Keratinocyte (primary cell): ENCODE measurements around the gene TREH.
"Not testable (repeated sequence)": the region's sequence is repeated elsewhere in the genome, so short reads cannot be mapped to it uniquely, and the experiment has no call there.

Experiments used
- EZH2 ChIP-seq: IDR thresholded peaks from one replicate; pipeline ENCODE4 v1.6.1; 2012; ENCODE audit warnings: inconsistent platforms, mild to moderate bottlenecking, low read length, moderate library complexity
- TF ChIP-seq, protein P1 (sequence below), 3 experiments: IDR thresholded peaks in 1 of 3; conservative IDR thresholded peaks in 1 of 3; optimal IDR thresholded peaks in 1 of 3; 2 replicates in 2 of 3; 3 replicates in 1 of 3; pipeline versions ENCODE3 to v1.5.1; 2011; ENCODE audit warnings: low read length in 3 of 3, mild to moderate bottlenecking in 3 of 3, moderate library complexity in 2 of 3, control low read depth in 1 of 3, inconsistent platforms in 1 of 3; ENCODE audit not compliant: insufficient read depth in 2 of 3; ENCODE audit errors: extremely low read depth in 1 of 3

- TF ChIP-seq, protein P1, sequence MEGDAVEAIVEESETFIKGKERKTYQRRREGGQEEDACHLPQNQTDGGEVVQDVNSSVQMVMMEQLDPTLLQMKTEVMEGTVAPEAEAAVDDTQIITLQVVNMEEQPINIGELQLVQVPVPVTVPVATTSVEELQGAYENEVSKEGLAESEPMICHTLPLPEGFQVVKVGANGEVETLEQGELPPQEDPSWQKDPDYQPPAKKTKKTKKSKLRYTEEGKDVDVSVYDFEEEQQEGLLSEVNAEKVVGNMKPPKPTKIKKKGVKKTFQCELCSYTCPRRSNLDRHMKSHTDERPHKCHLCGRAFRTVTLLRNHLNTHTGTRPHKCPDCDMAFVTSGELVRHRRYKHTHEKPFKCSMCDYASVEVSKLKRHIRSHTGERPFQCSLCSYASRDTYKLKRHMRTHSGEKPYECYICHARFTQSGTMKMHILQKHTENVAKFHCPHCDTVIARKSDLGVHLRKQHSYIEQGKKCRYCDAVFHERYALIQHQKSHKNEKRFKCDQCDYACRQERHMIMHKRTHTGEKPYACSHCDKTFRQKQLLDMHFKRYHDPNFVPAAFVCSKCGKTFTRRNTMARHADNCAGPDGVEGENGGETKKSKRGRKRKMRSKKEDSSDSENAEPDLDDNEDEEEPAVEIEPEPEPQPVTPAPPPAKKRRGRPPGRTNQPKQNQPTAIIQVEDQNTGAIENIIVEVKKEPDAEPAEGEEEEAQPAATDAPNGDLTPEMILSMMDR (optimal IDR thresholded peaks at IDR 0.05 in 1 of 3, IDR thresholded peaks at IDR 0.05 in 1 of 3, conservative IDR thresholded peaks at IDR 0.05 in 1 of 3; ENCODE audit: extremely low read depth in 1 of 3, insufficient read depth in 2 of 3, low read length in 3 of 3), result not testable (repeated sequence)
- TF ChIP-seq EZH2, result not testable (repeated sequence)
Measured at GRCh38 chr11:118727721-118728066, 48.2 kb upstream of the TREH start.
